Urinary bladder (tissue), 4 donors: ENCODE results near the gene BEX4. TPM values are rescaled to one million over a fixed set of nuclear protein-coding genes. Genes with fewer than 3 reads are reported as not detected.
"Not testable (repeated sequence)": the region's sequence is repeated elsewhere in the genome, so short reads cannot be mapped to it uniquely, and the experiment has no call there.

Experiments
- DNase-seq: peaks from one replicate; pipeline ENCODE4 v3.0.0-alpha.2; 2015; ENCODE audit errors: extremely low spot score
- H3K27ac ChIP-seq: one replicate; pipeline ENCODE4 v1.5.1; 2013; ENCODE audit warnings: low read depth, mild to moderate bottlenecking, moderate library complexity
- H3K36me3 ChIP-seq: one replicate; pipeline ENCODE4 v1.6.1; 2013; ENCODE audit warnings: mild to moderate bottlenecking, moderate library complexity; ENCODE audit not compliant: insufficient read depth
- H3K4me1 ChIP-seq: one replicate; pipeline ENCODE4 v1.6.1; 2013; ENCODE audit warnings: mild to moderate bottlenecking, moderate library complexity; ENCODE audit not compliant: insufficient read depth
- H3K4me3 ChIP-seq: one replicate; pipeline ENCODE4 v1.5.1; 2013; ENCODE audit warnings: low read depth, low read length
- WGBS: extraction: QIAGEN DNeasy Blood & Tissue Kit; methylation state at CpG from one replicate; pipeline ENCODE4 v1.1.7; 2013; 5-methylcytosine and 5-hydroxymethylcytosine counted together
- polyA plus RNA-seq: library from polyadenylated mRNA; stranded (reverse); fragments of 200-250 nt; gene quantifications from one replicate; pipeline ENCODE4 v1.2.3, GENCODE V29; 2013
- total RNA-seq: library from RNA; depleted of rRNA; stranded (reverse); fragments of >200 nt; gene quantifications from one replicate; pipeline ENCODE4 v1.2.3, GENCODE V29; 2014
- donor health status: healthy with polysubstance abuse.
- donor health status: healthy.

Gene BEX4
- total and polyA plus RNA-seq, 2 donors, result 49.5 to 68.9 TPM

GRCh38 chrX:103212749-103213457 lies 2.0 kb upstream of the BEX4 start:
- 84% methylated on average over 8 of the region's 8 CpGs for WGBS
- Histone ChIP-seq H3K36me3 (no peaks in the 10 kb centered on the region), H3K4me3 (no peak overlapping the region), H3K4me1 (no peaks in the 10 kb centered on the region), H3K27ac (no peak overlapping the region)
- no peak for DNase-seq

GRCh38 chrX:103215425-103215991 lies 600 bp downstream of the BEX4 start:
- Histone ChIP-seq H3K4me3 (peak overlapping the region; percentile 83), H3K36me3 (no peaks in the 10 kb centered on the region), H3K4me1 (no peaks in the 10 kb centered on the region), H3K27ac (peak overlapping the region; percentile 92)
- no peak for DNase-seq
- 4% methylated on average over 38 of the region's 39 CpGs for WGBS

- no peak overlapping the region for H3K27ac ChIP-seq
- no peaks in the 10 kb centered on the region for H3K36me3 ChIP-seq
- no peaks in the 10 kb centered on the region for H3K4me1 ChIP-seq
- H3K4me3 ChIP-seq, result no peak overlapping the region
- 27% methylated on average over 39 of the region's 39 CpGs for WGBS
- DNase-seq, result no peak
Measured at GRCh38 chrX:103220511-103221323, 5.8 kb downstream of the BEX4 start.

GRCh38 chrX:103225918-103226317 lies 11.0 kb downstream of the BEX4 start:
- H3K27ac ChIP-seq, H3K4me1 ChIP-seq, DNase-seq, H3K4me3 ChIP-seq, H3K36me3 ChIP-seq: not testable (repeated sequence)
- WGBS, result 96% methylated on average over 4 of the region's 4 CpGs

- no peaks in the 10 kb centered on the region for H3K4me1 ChIP-seq
- H3K27ac ChIP-seq, result no peak overlapping the region
- no peak for DNase-seq
- H3K36me3 ChIP-seq, result no peaks in the 10 kb centered on the region
- H3K4me3 ChIP-seq, result no peak overlapping the region
- 80% methylated on average over 2 of the region's 2 CpGs for WGBS
Measured at GRCh38 chrX:103233263-103233662, 18.4 kb downstream of the BEX4 start.

- Histone ChIP-seq H3K36me3 (no peaks in the 10 kb centered on the region), H3K4me1 (no peaks in the 10 kb centered on the region), H3K27ac (no peak overlapping the region), H3K4me3 (no peak overlapping the region)
- no peak for DNase-seq
- 92% methylated on average over 1 of the region's 1 CpG for WGBS
Measured at GRCh38 chrX:103234869-103235268, 20.0 kb downstream of the BEX4 start.

- not testable (repeated sequence) for DNase-seq, H3K36me3 ChIP-seq, H3K4me3 ChIP-seq, H3K4me1 ChIP-seq, H3K27ac ChIP-seq
- WGBS, result 75% methylated on average over 2 of the region's 2 CpGs
Measured at GRCh38 chrX:103235608-103236007, 20.7 kb downstream of the BEX4 start.

- Histone ChIP-seq H3K27ac (no peak overlapping the region), H3K36me3 (no peaks in the 10 kb centered on the region), H3K4me1 (no peaks in the 10 kb centered on the region), H3K4me3 (no peak overlapping the region)
- 89% methylated on average over 1 of the region's 1 CpG for WGBS
- no peak for DNase-seq
Measured at GRCh38 chrX:103236296-103236695, 21.4 kb downstream of the BEX4 start.

GRCh38 chrX:103240155-103240554 lies 25.2 kb downstream of the BEX4 start:
- Histone ChIP-seq H3K4me1 (no peaks in the 10 kb centered on the region), H3K36me3 (no peaks in the 10 kb centered on the region), H3K27ac (no peak overlapping the region), H3K4me3 (no peak overlapping the region)
- no peak for DNase-seq

- DNase-seq, result no peak
- Histone ChIP-seq H3K27ac (no peak overlapping the region), H3K4me3 (no peak overlapping the region), H3K36me3 (no peaks in the 10 kb centered on the region), H3K4me1 (no peaks in the 10 kb centered on the region)
Measured at GRCh38 chrX:103248553-103248952, 33.6 kb downstream of the BEX4 start.

- WGBS, result 90% methylated on average over 1 of the region's 1 CpG
- no peak for DNase-seq
- Histone ChIP-seq H3K36me3 (no peaks in the 10 kb centered on the region), H3K4me3 (no peak overlapping the region), H3K27ac (no peak overlapping the region), H3K4me1 (no peaks in the 10 kb centered on the region)
Measured at GRCh38 chrX:103249805-103250204, 34.9 kb downstream of the BEX4 start.

GRCh38 chrX:103250977-103251376 lies 36.1 kb downstream of the BEX4 start:
- no peaks in the 10 kb centered on the region for H3K36me3 ChIP-seq
- peak overlapping the region; percentile 15 for H3K27ac ChIP-seq
- WGBS, result 34% methylated on average over 5 of the region's 5 CpGs
- H3K4me3 ChIP-seq, result no peak overlapping the region
- no peaks in the 10 kb centered on the region for H3K4me1 ChIP-seq
- no peak for DNase-seq

GRCh38 chrX:103253608-103254007 lies 38.7 kb downstream of the BEX4 start:
- Histone ChIP-seq H3K4me3 (peak overlapping the region; percentile 68), H3K36me3 (no peaks in the 10 kb centered on the region), H3K27ac (no peak overlapping the region), H3K4me1 (no peaks in the 10 kb centered on the region)
- 15% methylated on average over 8 of the region's 8 CpGs for WGBS
- DNase-seq, result no peak
